Activated CD8-positive, alpha-beta T cell treated with anti-CD3 and anti-CD28 coated beads for 36 hours (primary cell): ENCODE data around the gene ATP8B3. TPM values are rescaled to one million over a fixed set of nuclear protein-coding genes. Genes with fewer than 3 reads are reported as not detected.

ENCODE experiments used
- ATAC-seq: fragments of 200-7000 bp; cut with Tn5 transposase; one replicate; pipeline ENCODE4 v1.10.0; 2021; ENCODE audit warnings: mild to moderate bottlenecking, moderate library complexity
- CTCF ChIA-PET: fragments of 350-600 bp; sonication (Branson Sonifier 250); formaldehyde crosslinking; loops from one replicate; lab custom pipeline; 2021; ENCODE audit warnings: antibody characterized with exemption; lab: Charles Lee
- POLR2A ChIA-PET: fragments of 350-600 bp; sonication (Branson Sonifier 250); formaldehyde crosslinking; loops from one replicate; lab custom pipeline; 2021; ENCODE audit warnings: antibody characterized with exemption; lab: Charles Lee
- DNase-seq: peaks from one replicate; pipeline ENCODE4 v3.0.0-alpha.2; 2020
- H3K27ac Mint-ChIP-seq: one replicate; pipeline ENCODE4 v1.8.0; 2021; ENCODE audit warnings: mild to moderate bottlenecking, mixed read lengths
- H3K27me3 Mint-ChIP-seq: one replicate; pipeline ENCODE4 v1.8.0; 2021; ENCODE audit warnings: mixed read lengths
- H3K36me3 Mint-ChIP-seq: one replicate; pipeline ENCODE4 v1.8.0; 2021; ENCODE audit warnings: low read depth, mixed read lengths
- H3K4me1 Mint-ChIP-seq: one replicate; pipeline ENCODE4 v1.8.0; 2021; ENCODE audit warnings: low read depth, mixed read lengths
- H3K4me3 Mint-ChIP-seq: one replicate; pipeline ENCODE4 v1.8.0; 2021; ENCODE audit warnings: mild to moderate bottlenecking, moderate library complexity, mixed read lengths
- H3K9me3 Mint-ChIP-seq: one replicate; pipeline ENCODE4 v1.8.0; 2021; ENCODE audit warnings: mixed read lengths
- intact Hi-C: fragments of 100-400 bp; cut with micrococcal nuclease; formaldehyde crosslinking; loops from one replicate; pipeline ENCODE4 v1.10.0; 2022
- total RNA-seq, 2 experiments: library from RNA; stranded (reverse); gene quantifications; one replicate each; pipeline ENCODE4 v1.2.3, GENCODE V29; 2021
- TF ChIP-seq, protein P1 (sequence below): fragments of 200-600 bp; IDR thresholded peaks from one replicate; pipeline ENCODE4 v1.8.0; 2022; ENCODE audit warnings: antibody characterized with exemption, mild to moderate bottlenecking

The ATP8B3 gene
- total RNA-seq, 2 experiments from 2014 or later, result 5.8 to 8.2 TPM

DNA sequence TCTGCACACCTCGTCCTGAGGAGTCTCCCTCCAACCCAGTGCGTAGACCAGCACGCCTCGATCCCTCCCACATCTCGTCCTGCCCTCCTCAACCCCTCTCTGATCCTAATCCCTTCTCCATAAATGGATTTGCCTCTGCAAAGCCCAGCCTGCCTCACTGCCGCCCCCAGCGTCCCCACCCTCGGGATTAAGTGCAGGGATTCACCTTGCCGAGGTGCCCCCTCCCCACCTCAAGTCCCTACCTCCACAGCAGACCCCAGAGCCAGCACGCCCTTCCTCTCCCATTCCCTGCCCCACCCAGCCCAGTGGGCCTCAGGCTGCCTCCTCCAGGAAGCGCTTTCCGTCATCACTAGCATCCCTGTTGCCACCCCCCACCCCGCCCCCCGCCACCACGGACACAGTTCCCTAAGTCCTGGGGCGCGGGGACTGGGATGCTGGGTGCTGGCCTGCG, 47.3 kb upstream of the ATP8B3 start:
- POLR2A ChIA-PET, result interaction anchor here (1.1 kb wide), 1 partner anchor 26 kb away, joined by 3 read pairs; the partner anchor contains the start of gene ABHD17A
- peaks cover 48% of the 10 kb centered on the region for H3K4me1 Mint-ChIP-seq
- H3K27me3 Mint-ChIP-seq, result no peaks in the 10 kb centered on the region
- peak overlapping the region; percentile 76 for H3K27ac Mint-ChIP-seq
- peaks cover 8% of the 10 kb centered on the region for H3K36me3 Mint-ChIP-seq
- ATAC-seq (no peak), DNase-seq (no peak)
- intact Hi-C loops, result no loop called here
- TF ChIP-seq, protein P1, sequence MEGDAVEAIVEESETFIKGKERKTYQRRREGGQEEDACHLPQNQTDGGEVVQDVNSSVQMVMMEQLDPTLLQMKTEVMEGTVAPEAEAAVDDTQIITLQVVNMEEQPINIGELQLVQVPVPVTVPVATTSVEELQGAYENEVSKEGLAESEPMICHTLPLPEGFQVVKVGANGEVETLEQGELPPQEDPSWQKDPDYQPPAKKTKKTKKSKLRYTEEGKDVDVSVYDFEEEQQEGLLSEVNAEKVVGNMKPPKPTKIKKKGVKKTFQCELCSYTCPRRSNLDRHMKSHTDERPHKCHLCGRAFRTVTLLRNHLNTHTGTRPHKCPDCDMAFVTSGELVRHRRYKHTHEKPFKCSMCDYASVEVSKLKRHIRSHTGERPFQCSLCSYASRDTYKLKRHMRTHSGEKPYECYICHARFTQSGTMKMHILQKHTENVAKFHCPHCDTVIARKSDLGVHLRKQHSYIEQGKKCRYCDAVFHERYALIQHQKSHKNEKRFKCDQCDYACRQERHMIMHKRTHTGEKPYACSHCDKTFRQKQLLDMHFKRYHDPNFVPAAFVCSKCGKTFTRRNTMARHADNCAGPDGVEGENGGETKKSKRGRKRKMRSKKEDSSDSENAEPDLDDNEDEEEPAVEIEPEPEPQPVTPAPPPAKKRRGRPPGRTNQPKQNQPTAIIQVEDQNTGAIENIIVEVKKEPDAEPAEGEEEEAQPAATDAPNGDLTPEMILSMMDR, result no peak
- H3K9me3 Mint-ChIP-seq, result no peaks in the 10 kb centered on the region
- CTCF ChIA-PET, result no interaction called here
- peak overlapping the region; percentile 5 for H3K4me3 Mint-ChIP-seq

DNA sequence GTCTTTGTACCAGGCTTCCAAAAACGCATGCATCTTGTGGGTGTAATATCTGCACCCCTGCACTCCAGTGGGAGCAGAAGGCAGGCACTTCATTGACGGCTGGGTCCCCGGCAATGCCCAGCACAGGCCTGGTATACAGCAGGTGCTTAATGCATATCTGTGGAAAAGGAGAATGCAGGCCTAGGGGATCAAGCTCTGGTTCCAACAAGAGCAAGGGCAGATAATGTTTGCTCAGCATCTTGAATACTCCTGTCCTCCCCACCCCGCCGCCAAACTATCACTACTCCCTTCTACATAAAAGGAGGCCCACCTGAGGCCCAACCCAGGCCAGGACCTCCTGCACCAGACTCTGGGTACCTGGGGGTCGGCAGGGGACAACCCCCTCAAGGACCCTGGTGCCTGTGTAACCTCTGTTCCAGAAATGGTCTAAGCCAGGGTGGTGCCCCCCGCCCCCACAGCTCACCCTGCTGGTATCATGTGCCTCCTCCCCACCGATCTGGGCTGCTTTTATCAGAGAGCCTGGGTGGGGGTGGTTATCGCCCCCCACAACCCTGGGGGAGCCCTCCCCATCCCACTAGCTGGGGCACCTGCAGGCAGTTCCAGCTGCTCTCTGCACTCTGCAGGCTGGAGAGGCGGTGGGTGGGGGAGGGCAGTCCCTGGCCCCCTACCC, 46.5 kb upstream of the ATP8B3 start:
- CTCF ChIA-PET, result interaction anchor here (2.0 kb wide), 1 partner anchor 9 kb away, joined by 7 read pairs; the partner anchor contains the start of gene REXO1
- H3K27ac Mint-ChIP-seq, result peak overlapping the region; percentile 64
- ATAC-seq (no peak), DNase-seq (peak; percentile 35)
- POLR2A ChIA-PET, result interaction anchor here (0.6 to 1.3 kb wide), 6 partner anchors 17 to 262 kb away, joined by 3 to 5 read pairs (median 3); partner anchors contain the start of gene ABHD17A
- no peaks in the 10 kb centered on the region for H3K27me3 Mint-ChIP-seq
- H3K4me1 Mint-ChIP-seq, result peaks cover 51% of the 10 kb centered on the region
- H3K9me3 Mint-ChIP-seq, result no peaks in the 10 kb centered on the region
- H3K36me3 Mint-ChIP-seq, result peaks cover 8% of the 10 kb centered on the region
- peak overlapping the region; percentile 68 for H3K4me3 Mint-ChIP-seq
- intact Hi-C loops, result no loop called here
- TF ChIP-seq, protein P1, result no peak

DNA sequence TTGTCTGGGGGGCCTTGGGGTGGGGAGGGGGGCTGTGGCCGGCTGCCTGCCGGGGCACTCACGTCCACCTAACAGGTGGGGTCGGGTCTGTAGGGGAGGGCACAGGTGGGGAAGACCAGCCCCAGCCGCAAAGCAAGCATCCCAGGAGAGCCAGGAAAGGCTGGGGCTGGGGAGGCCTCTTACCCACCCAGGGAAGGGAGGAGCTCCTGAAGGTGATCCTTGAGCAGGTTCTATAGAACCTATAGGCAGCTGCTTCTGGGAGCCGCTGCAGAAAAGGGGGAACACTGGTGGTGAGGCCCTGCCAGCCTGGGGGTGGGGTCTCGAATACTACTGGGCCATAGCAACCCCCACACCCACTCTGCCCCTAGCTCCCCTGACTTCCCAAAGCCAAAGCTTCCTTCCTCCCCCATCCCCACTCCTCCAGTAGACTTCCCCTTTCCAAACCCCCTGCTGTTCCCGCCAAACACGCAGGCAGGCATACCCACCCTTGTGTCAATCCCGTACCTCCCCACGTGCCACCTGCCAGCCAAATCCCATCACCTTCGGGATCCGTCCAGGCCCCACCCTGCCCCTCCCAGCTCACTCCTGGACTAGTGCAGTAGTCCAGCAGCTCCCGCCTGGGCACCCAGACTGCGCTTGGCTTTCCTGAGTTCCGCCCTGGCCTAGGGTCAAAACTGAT, 45.7 kb upstream of the ATP8B3 start:
- ChIA-PET POLR2A (interaction anchor here (0.6 to 2.1 kb wide), 9 partner anchors 18 to 261 kb away, joined by 3 to 7 read pairs (median 3); partner anchors contain the start of genes ADAT3 and SCAMP4), CTCF (interaction anchor here (1.3 to 2.0 kb wide), 2 partner anchors 8 to 31 kb away, joined by 4 to 7 read pairs; partner anchors contain the start of gene REXO1)
- TF ChIP-seq, protein P1, result no peak
- intact Hi-C loops, result no loop called here
- ATAC-seq (no peak), DNase-seq (no peak)
- no peaks in the 10 kb centered on the region for H3K27me3 Mint-ChIP-seq
- H3K9me3 Mint-ChIP-seq, result no peaks in the 10 kb centered on the region
- peak overlapping the region; percentile 79 for H3K27ac Mint-ChIP-seq
- peaks cover 13% of the 10 kb centered on the region for H3K36me3 Mint-ChIP-seq
- H3K4me1 Mint-ChIP-seq, result peaks cover 57% of the 10 kb centered on the region
- H3K4me3 Mint-ChIP-seq, result peak overlapping the region; percentile 68

DNA sequence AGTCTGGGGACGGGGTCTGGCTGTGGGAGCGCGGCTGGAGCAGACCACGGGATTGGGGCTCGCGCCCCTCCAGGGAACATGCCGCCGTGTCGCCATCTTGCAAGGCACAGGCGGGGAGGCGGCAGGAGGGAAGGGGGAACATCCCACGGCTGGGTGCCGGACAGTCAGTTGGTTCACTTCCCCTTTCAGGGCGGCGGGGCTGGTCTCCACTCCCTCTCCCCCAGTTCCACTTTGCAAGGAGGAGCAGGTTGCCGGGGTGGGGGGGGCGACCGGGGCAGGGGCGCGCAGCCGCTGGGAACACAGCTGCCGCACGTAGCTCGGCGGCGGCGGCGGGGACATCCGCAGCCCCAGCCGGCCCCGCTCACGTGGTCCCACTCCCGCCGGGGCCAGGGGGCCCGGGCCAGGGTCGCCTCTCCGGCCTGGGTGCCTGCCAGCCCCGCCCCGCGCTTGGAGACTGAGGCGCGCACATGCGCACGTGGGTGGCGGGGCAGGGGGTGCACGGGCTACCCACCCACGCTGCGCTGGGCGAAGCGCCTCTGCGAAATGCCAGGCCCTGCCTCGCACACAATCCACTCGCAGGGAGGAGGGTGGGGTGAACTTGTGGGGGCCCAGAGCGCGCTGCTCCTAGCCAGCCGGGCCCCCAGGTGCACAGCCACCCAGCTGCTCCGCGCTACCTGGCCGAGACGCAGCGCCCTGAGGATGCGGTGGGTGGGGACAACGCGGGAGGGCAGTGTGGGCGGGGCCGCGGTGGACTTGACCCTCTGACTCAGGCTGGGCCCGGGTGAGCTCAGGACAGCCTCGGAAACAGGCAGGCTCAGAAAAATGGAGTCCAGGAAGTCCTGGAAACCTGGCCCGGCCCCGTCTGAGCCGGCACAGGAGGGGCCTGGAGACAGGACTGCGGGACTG, 44.9 kb upstream of the ATP8B3 start:
- ATAC-seq (peak; percentile 12), DNase-seq (peak; percentile 72)
- Mint-ChIP-seq H3K4me3 (peak overlapping the region; percentile 85), H3K36me3 (peaks cover 8% of the 10 kb centered on the region), H3K4me1 (peaks cover 64% of the 10 kb centered on the region), H3K9me3 (no peaks in the 10 kb centered on the region), H3K27ac (peak overlapping the region; percentile 90), H3K27me3 (no peaks in the 10 kb centered on the region)
- ChIA-PET POLR2A (interaction anchor here (0.7 to 2.1 kb wide), 8 partner anchors 8 to 260 kb away, joined by 3 to 7 read pairs (median 4); partner anchors contain the start of genes ADAT3 and SCAMP4), CTCF (interaction anchor here (1.3 to 2.0 kb wide), 2 partner anchors 8 to 31 kb away, joined by 4 to 7 read pairs; partner anchors contain the start of gene REXO1)
- intact Hi-C loops, result no loop called here
- TF ChIP-seq, protein P1, result no peak
